Esophagus squamous epithelium (tissue), 5 donors: ENCODE measurements around the gene ZDHHC18. TPM values are rescaled to one million over a fixed set of nuclear protein-coding genes. Genes with fewer than 3 reads are reported as not detected.
A peak's percentile ranks its signal among the peaks of the same experiment; 100 is the strongest.
"Not testable (repeated sequence)": the region's sequence is repeated elsewhere in the genome, so short reads cannot be mapped to it uniquely, and the experiment has no call there.

Experiments
- DNase-seq: peaks from one replicate; lab custom pipeline; 2025; lab: John Stamatoyannopoulos, UW
- H3K27ac ChIP-seq, 4 donors: fragments of 200-600 bp; sonication (generic); one replicate each; pipeline ENCODE4 v1.5.1; 2016 to 2019; ENCODE audit warnings: mild to moderate bottlenecking in 1 of 4
- H3K27me3 ChIP-seq, 4 donors: fragments of 200-600 bp; sonication (generic); 1 replicate in 3 of 4; 2 replicates in 1 of 4; pipeline versions ENCODE4 v1.5.1 to v1.6.0; 2017 to 2021; ENCODE audit warnings: antibody characterized with exemption in 1 of 4
- H3K36me3 ChIP-seq, 3 donors: fragments of 200-600 bp; sonication (generic); one replicate each; pipeline ENCODE4 v1.5.1; 2016 to 2019
- H3K4me1 ChIP-seq, 3 donors: fragments of 200-600 bp; sonication (generic); one replicate each; pipeline ENCODE4 v1.5.1; 2017 to 2019
- H3K4me3 ChIP-seq, 4 donors: fragments of 200-600 bp; sonication (generic); 1 replicate in 3 of 4; 2 replicates in 1 of 4; pipeline ENCODE4 v1.5.1; 2016 to 2019; ENCODE audit warnings: mild to moderate bottlenecking in 2 of 4, moderate library complexity in 1 of 4
- H3K9me3 ChIP-seq, 3 donors: fragments of 200-600 bp; sonication (generic); one replicate each; pipeline ENCODE4 v1.5.1; 2016 to 2019
- POLR2A ChIP-seq, 4 donors: fragments of 450-650 bp; IDR thresholded peaks; one replicate each; pipeline ENCODE4 v1.6.1; 2017; ENCODE audit warnings: antibody characterized with exemption in 4 of 4, mild to moderate bottlenecking in 4 of 4, moderate library complexity in 3 of 4
- WGBS, 2 donors: methylation state at CpG; one replicate each; pipeline ENCODE4 v1.1.5; 2018; 5-methylcytosine and 5-hydroxymethylcytosine counted together
- intact Hi-C: fragments of 100-400 bp; cut with DNase I; formaldehyde crosslinking; loops from one replicate; pipeline ENCODE4 v1.15.0; 2022
- total RNA-seq, 4 donors: library from RNA; depleted of rRNA; stranded (reverse); fragments of >200 nt; gene quantifications; one replicate each; pipeline ENCODE4 v1.1.0, GENCODE V29; 2016
- TF ChIP-seq, protein P1 (sequence below), 6 experiments: fragments of 450-650 bp in 4 of 6; fragments of 200-600 bp in 2 of 6; sonication (generic) in 2 of 6; IDR thresholded peaks; one replicate each; pipeline ENCODE4 v1.5.1; 2016 to 2019; ENCODE audit warnings: antibody characterized with exemption in 6 of 6, mild to moderate bottlenecking in 4 of 6, moderate library complexity in 4 of 6
- donor health status: DM: yes; HTN: yes; CAD: no.

Gene ZDHHC18
- total RNA-seq, 4 donors from 2014 or later, result 24.5 to 34.4 (median 29.4) TPM

DNA sequence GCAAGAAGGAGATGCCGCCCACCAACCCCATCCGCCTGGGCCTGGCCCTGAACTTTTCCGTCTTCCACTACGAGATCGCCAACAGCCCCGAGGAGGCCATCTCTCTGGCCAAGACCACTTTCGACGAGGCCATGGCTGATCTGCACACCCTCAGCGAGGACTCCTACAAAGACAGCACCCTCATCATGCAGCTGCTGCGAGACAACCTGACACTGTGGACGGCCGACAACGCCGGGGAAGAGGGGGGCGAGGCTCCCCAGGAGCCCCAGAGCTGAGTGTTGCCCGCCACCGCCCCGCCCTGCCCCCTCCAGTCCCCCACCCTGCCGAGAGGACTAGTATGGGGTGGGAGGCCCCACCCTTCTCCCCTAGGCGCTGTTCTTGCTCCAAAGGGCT lies 37.2 kb downstream of the ZDHHC18 start:
- 100% methylated on average over 1 of the region's 20 CpGs; no CpG with 5 or more reads in 1 of the 2 donors for WGBS, 2 donors
- TF ChIP-seq POLR2A (IDR thresholded peaks at IDR 0.05), result no peak
- TF ChIP-seq, protein P1, sequence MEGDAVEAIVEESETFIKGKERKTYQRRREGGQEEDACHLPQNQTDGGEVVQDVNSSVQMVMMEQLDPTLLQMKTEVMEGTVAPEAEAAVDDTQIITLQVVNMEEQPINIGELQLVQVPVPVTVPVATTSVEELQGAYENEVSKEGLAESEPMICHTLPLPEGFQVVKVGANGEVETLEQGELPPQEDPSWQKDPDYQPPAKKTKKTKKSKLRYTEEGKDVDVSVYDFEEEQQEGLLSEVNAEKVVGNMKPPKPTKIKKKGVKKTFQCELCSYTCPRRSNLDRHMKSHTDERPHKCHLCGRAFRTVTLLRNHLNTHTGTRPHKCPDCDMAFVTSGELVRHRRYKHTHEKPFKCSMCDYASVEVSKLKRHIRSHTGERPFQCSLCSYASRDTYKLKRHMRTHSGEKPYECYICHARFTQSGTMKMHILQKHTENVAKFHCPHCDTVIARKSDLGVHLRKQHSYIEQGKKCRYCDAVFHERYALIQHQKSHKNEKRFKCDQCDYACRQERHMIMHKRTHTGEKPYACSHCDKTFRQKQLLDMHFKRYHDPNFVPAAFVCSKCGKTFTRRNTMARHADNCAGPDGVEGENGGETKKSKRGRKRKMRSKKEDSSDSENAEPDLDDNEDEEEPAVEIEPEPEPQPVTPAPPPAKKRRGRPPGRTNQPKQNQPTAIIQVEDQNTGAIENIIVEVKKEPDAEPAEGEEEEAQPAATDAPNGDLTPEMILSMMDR (IDR thresholded peaks at IDR 0.05), result no peak
- H3K27ac ChIP-seq, result peak overlapping the region; percentile 98 to 100 (median 98)
- H3K4me3 ChIP-seq, result peak overlapping the region; percentile 57 to 88 (median 74)
- intact Hi-C loops, result no loop called here
- H3K27me3 ChIP-seq, result no peaks in the 10 kb centered on the region
- no peak for DNase-seq
- H3K36me3 ChIP-seq, result no peaks in the 10 kb centered on the region
- peaks cover 15 to 83% (median 23%) of the 10 kb centered on the region in 3 donors for H3K4me1 ChIP-seq
- no peaks in the 10 kb centered on the region for H3K9me3 ChIP-seq

DNA sequence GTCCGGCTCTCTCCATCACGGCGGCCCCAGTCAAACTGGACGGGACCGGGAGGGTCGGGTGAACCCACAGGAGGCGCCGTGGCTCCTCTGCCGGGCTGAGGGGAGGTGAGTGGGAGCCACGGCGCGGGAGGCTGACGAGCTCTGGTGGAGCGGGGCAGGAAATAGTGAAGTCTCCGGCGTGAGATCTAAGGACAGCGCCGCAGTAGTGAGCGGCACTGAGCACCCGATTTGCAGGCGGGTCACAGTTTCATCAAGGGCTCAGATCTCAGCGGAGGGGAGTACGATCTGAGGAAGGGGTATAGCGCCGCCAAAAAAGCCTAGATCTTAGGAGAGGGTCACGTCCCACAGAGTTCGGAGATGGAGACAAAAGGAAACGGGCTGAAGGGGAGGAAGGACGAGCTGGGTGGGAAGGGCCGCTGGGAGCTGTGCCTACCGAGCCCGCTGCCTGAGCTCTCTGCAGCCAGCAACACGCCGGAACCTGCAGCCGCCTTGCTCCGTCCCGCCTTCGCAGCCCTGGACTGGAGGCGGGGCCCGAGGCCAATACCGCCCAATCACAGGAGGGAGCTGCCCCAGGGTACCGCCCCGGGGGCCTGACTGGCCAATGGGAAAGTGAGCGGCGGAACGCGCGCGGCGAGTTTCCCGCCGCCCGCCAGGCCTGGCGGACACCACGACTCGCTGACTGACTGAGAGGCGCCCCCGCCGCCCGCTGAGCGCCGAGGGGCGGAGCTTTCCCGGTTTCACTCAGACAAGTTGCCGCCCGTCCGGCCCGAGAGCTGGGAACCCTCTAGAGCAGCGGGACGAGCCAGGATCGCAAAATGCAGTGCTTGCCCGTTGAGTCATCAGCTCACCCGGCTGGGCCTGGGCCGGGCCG lies 38.4 kb downstream of the ZDHHC18 start:
- H3K36me3 ChIP-seq, result no peaks in the 10 kb centered on the region
- H3K9me3 ChIP-seq, result no peaks in the 10 kb centered on the region
- peak overlapping the region; percentile 57 to 88 (median 74) for H3K4me3 ChIP-seq
- no peaks in the 10 kb centered on the region for H3K27me3 ChIP-seq
- WGBS, 2 donors, result 0% methylated on average over 1 to 11 of the region's 75 CpGs
- intact Hi-C loops, result no loop called here
- peaks cover 11 to 72% (median 21%) of the 10 kb centered on the region in 3 donors for H3K4me1 ChIP-seq
- peak; percentile 85 for DNase-seq
- TF ChIP-seq, protein P1 (IDR thresholded peaks at IDR 0.05), result peak in 2 of 6 experiments; percentile 2 to 15
- TF ChIP-seq POLR2A (IDR thresholded peaks at IDR 0.05), result peak in 3 of 4 donors; percentile 59 to 95 (median 94)
- peak overlapping the region; percentile 98 to 100 (median 98) for H3K27ac ChIP-seq

DNA sequence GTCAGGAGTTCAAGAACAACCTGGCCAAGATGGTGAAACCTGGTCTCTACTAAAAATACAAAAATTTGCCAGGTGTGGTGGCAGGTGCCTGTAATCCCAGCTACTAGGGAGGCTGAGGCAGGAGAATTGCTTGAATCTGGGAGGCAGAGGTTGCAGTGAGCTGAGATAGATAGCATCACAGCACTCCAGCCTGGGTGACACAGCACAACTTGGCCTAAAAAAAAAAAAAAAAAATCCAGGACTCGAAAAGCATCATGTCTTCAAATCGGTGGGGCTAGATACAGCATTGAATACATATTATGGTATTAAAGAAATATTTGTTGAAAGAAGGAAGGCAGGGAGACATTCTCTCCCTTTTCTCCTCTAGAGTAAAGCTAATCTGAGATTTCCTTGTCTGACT lies 46.6 kb downstream of the ZDHHC18 start:
- H3K27me3 ChIP-seq, H3K27ac ChIP-seq, intact Hi-C loops, H3K9me3 ChIP-seq, DNase-seq, H3K4me3 ChIP-seq: not testable (repeated sequence)
- Histone ChIP-seq H3K36me3 (peaks cover 0 to 26% (median 3%) of the 10 kb centered on the region in 3 donors), H3K4me1 (peaks cover 5 to 27% (median 6%) of the 10 kb centered on the region in 3 donors)
- WGBS, 2 donors, result 74 to 91% methylated on average over 2 of the region's 2 CpGs

DNA sequence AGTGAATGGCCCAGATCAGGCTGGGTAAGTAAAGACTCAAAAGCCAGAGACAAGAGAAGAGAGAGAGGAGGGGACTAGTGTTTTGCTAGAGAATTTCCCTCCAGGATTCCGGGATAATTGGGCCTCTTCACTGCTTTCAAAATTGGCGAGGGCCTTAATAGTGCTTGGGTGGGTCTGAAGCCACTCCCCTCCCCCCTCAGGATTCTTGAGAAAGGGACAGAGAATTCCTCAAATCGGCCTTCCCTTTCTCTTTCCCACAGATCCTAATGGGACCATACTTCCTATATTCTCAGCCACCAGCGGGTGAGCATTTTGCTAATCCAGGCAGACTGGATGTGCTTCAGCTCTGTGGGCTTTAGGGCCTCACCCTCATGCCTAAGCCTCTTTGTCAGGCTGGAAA lies 48.4 kb downstream of the ZDHHC18 start:
- Histone ChIP-seq H3K27ac (no peak overlapping the region), H3K4me3 (no peak overlapping the region), H3K9me3 (no peaks in the 10 kb centered on the region), H3K27me3 (no peaks in the 10 kb centered on the region), H3K36me3 (peaks cover 7 to 44% (median 9%) of the 10 kb centered on the region in 3 donors), H3K4me1 (peaks cover 5 to 25% (median 6%) of the 10 kb centered on the region in 3 donors)
- no peak for DNase-seq
- WGBS, 2 donors, result 60 to 74% methylated on average over 4 of the region's 4 CpGs
- TF ChIP-seq, protein P1 (IDR thresholded peaks at IDR 0.05), result no peak
- intact Hi-C loops, result no loop called here

DNA sequence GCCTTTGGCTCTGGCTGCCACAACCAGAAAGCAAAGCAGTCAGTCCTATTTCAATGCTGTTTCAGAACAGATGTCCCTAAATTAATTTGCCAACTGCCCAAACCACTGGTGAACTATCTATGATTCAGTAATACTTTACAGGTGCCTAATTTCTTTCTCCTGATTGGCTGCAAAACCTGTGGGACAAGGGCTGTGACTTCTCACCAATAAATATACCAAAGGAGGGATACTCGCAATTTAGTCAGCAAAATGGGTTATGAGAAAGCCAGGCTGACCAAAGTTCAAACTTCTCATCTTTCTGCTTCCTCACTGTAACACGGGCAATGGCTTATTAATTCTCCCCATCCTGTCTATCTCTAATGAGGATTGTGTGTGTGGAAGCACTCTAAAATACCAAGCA lies 50.8 kb downstream of the ZDHHC18 start:
- intact Hi-C loops, result no loop called here
- no peaks in the 10 kb centered on the region for H3K9me3 ChIP-seq
- peaks cover 16 to 69% (median 24%) of the 10 kb centered on the region in 3 donors for H3K36me3 ChIP-seq
- TF ChIP-seq, protein P1 (IDR thresholded peaks at IDR 0.05), result no peak
- TF ChIP-seq POLR2A (IDR thresholded peaks at IDR 0.05), result no peak
- peak overlapping the region in 3 of 4 donors; percentile 8 to 58 (median 48) for H3K27ac ChIP-seq
- no peak overlapping the region for H3K4me3 ChIP-seq
- 38 to 54% methylated on average over 2 of the region's 2 CpGs for WGBS, 2 donors
- H3K4me1 ChIP-seq, result peaks cover 5 to 25% (median 6%) of the 10 kb centered on the region in 3 donors
- DNase-seq, result no peak
- no peaks in the 10 kb centered on the region for H3K27me3 ChIP-seq
